GM12878 (cell line): ENCODE results near the gene FERMT3. TPM values are rescaled to one million over a fixed set of nuclear protein-coding genes. Genes with fewer than 3 reads are reported as not detected.

Source experiments
- ATAC-seq: fragments of 200-7000 bp; cut with Tn5 transposase; 3 replicates; pipeline ENCODE4 v1.9.1; 2020; ENCODE audit warnings: mild to moderate bottlenecking, moderate library complexity
- BruUV-seq: library from RNA; stranded (reverse); fragments of 400-500 nt; replicated peaks from 2 replicates; lab custom pipeline; 2021; lab: Mats Ljungman, UMichigan
- CTCF ChIA-PET: fragments of 300-600 bp; sonication (Branson Sonifier 250); formaldehyde crosslinking; extraction: SDS; loops from one replicate; lab custom pipeline; 2021; ENCODE audit warnings: inconsistent platforms; lab: Yijun Ruan, JAX
- POLR2A ChIA-PET: fragments of 350-600 bp; formaldehyde crosslinking; extraction: SDS; loops from one replicate; lab custom pipeline; 2021; ENCODE audit warnings: inconsistent platforms; lab: Charles Lee
- RAD21 ChIA-PET: fragments of 300-600 bp; sonication (Branson Sonifier 250); formaldehyde crosslinking; loops from one replicate; lab custom pipeline; 2023; ENCODE audit warnings: antibody characterized with exemption; ENCODE audit not compliant: unreplicated experiment; lab: Charles Lee
- SMC1A ChIA-PET: fragments of 300-600 bp; sonication (Branson Sonifier 250); formaldehyde crosslinking; loops from one replicate; lab custom pipeline; 2023; ENCODE audit not compliant: unreplicated experiment, uncharacterized antibody; lab: Charles Lee
- DNase-seq: peaks from one replicate; pipeline ENCODE4 v3.0.0-alpha.2; 2011; ENCODE audit warnings: low read depth, low spot score
- FAIRE-seq: peaks from 3 replicates; lab custom pipeline; 2011; peaks lifted over from hg19 to GRCh38; lab: Jason Lieb, UNC
- H2AFZ ChIP-seq: 2 replicates; pipeline ENCODE4 v1.6.0; 2011; ENCODE audit warnings: low read depth, low read length, control low read depth; ENCODE audit not compliant: control insufficient read depth
- H3K27ac ChIP-seq: 2 replicates; pipeline ENCODE4 v1.5.1; 2011; ENCODE audit warnings: control low read depth; ENCODE audit not compliant: control insufficient read depth, insufficient read depth
- H3K27me3 ChIP-seq, 2 experiments: replicated peaks in 1 of 2; 2 replicates each; pipeline versions ENCODE4 v1.6.0 to v1.6.1; 2011; ENCODE audit warnings: low read length in 1 of 2; ENCODE audit not compliant: control insufficient read depth in 2 of 2, insufficient read depth in 2 of 2
- H3K36me3 ChIP-seq, 2 experiments: 2 replicates each; pipeline ENCODE4 v1.5.1; 2011; ENCODE audit warnings: low read length in 1 of 2; ENCODE audit not compliant: control insufficient read depth in 2 of 2, insufficient read depth in 2 of 2
- H3K4me1 ChIP-seq: 2 replicates; pipeline ENCODE4 v1.6.1; 2011; ENCODE audit warnings: mild to moderate bottlenecking, low read length, moderate library complexity, mixed read lengths; ENCODE audit not compliant: control insufficient read depth, insufficient read depth
- H3K4me2 ChIP-seq: 2 replicates; pipeline ENCODE4 v1.6.0; 2011; ENCODE audit warnings: control low read depth; ENCODE audit not compliant: control insufficient read depth, insufficient read depth
- H3K4me3 ChIP-seq: fragments of 200-600 bp; sonication (generic); 2 replicates; pipeline ENCODE4 v1.5.1; 2016
- H3K79me2 ChIP-seq: 2 replicates; pipeline ENCODE4 v1.6.0; 2011; ENCODE audit warnings: low read length; ENCODE audit not compliant: control insufficient read depth, insufficient read depth
- H3K9ac ChIP-seq: 2 replicates; pipeline ENCODE4 v1.8.0; 2011; ENCODE audit warnings: low read length, control low read depth, mixed read lengths; ENCODE audit not compliant: control insufficient read depth, insufficient read depth
- H3K9me3 ChIP-seq: replicated peaks from 3 replicates; pipeline ENCODE4 v1.5.1; 2011; ENCODE audit warnings: mild to moderate bottlenecking, low read length; ENCODE audit not compliant: control insufficient read depth, insufficient read depth
- H4K20me1 ChIP-seq: 2 replicates; pipeline ENCODE4 v1.6.0; 2011; ENCODE audit not compliant: control insufficient read depth, insufficient read depth
- ATF7 ChIP-seq: fragments of 450-650 bp; IDR thresholded peaks from 2 replicates; pipeline ENCODE4 v1.6.1; 2016; ENCODE audit warnings: low read depth, mild to moderate bottlenecking
- STAT3 ChIP-seq: IDR thresholded peaks from 2 replicates; pipeline ENCODE4 v1.6.1; 2011; ENCODE audit warnings: low read depth, low read length, improper control_type of control experiment
- ZNF207 ChIP-seq: fragments of 450-650 bp; IDR thresholded peaks from 2 replicates; pipeline ENCODE4 v1.6.1; 2014; ENCODE audit warnings: antibody characterized with exemption, mild to moderate bottlenecking, borderline replicate concordance
- ZZZ3 ChIP-seq: IDR thresholded peaks from 2 replicates; pipeline ENCODE4 v1.6.1; 2011; ENCODE audit warnings: low read depth; ENCODE audit not compliant: control insufficient read depth, insufficient read length
- WGBS: methylation state at CpG from one replicate; pipeline ENCODE4 v1.1.6; 2016; ENCODE audit warnings: low lambda C conversion rate; ENCODE audit not compliant: insufficient replicate concordance, insufficient coverage; ENCODE audit errors: missing lambda C conversion rate; 5-methylcytosine and 5-hydroxymethylcytosine counted together
- in situ Hi-C: fragments of 300-500 bp; cut with MboI; formaldehyde crosslinking; loops from 9 replicates; pipeline ENCODE4 v1.14.3; 2018; ENCODE audit warnings: mixed read lengths
- intact Hi-C: fragments of 100-400 bp; cut with micrococcal nuclease; formaldehyde crosslinking; loops from one replicate; pipeline ENCODE4 v1.14.2; 2022; ENCODE audit not compliant: unreplicated experiment
- polyA plus RNA-seq, 11 experiments: library from polyadenylated mRNA; depleted of rRNA in 4 of 11; unstranded in 6 of 11; stranded (reverse) in 5 of 11; fragments of >200 nt; fragmentation: Nextera tagmentation in 4 of 11; fragmentation: Illumina TruSeq in 1 of 11; extraction: Ambion mirVana in 4 of 11; extraction: Trizol in 1 of 11; gene quantifications; 1 replicate in 1 of 11; 2 replicates in 10 of 11; pipeline versions ENCODE4 v1.2.1 to v1.2.3, GENCODE V29; 2011 to 2016; ENCODE audit warnings: inconsistent platforms in 2 of 11, missing spikeins in 2 of 11, low read depth in 1 of 11
- total RNA-seq, 4 experiments: library from RNA; depleted of rRNA in 3 of 4; stranded (reverse); fragments of >200 nt in 3 of 4; fragmentation: Illumina TruSeq in 1 of 4; extraction: Trizol in 1 of 4; gene quantifications; 2 replicates each; pipeline versions ENCODE4 v1.2.1 to v1.2.3, GENCODE V29; 2013 to 2021

The FERMT3 gene
- total and polyA plus RNA-seq, 10 of the 15 experiments (the other 5 are each of a cell fraction or from before 2014, with no cell fraction given): 2.0 to 211 (median 114) TPM

DNA sequence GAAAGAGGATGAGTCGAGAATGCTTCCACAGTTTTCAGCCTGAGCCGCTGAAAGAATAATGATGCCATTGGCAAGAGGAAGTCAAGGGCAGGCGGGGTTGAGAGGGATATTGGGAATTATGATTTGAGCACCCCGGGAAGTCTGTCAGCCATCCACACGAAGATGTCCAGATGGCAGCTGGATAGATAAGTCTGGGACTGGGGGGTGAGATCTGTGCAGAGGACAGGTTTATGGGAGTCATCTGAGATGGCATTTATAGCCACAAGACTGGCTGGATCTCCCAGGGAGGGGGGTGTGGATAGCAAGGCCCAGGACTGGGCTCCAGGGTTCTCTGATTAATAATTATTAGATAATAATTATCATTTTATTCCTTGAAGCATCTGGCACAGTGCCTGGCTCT lies 25.6 kb upstream of the FERMT3 start:
- DNase-seq: no peak
- no peak for ATAC-seq
- in situ Hi-C loops: no loop called here
- no TSS peak for BruUV-seq
- H3K79me2 ChIP-seq: peaks cover 22% of the 10 kb centered on the region
- no peak overlapping the region for H3K9ac ChIP-seq
- no peaks in the 10 kb centered on the region for H3K36me3 ChIP-seq
- peak overlapping the region; percentile 85; the same call in 1 of the 2 replicates for H3K4me2 ChIP-seq
- intact Hi-C loops: no loop called here
- no peak overlapping the region for H2AFZ ChIP-seq
- ChIA-PET RAD21 (interaction anchor here (0.8 to 1.6 kb wide), 2 partner anchors 16 to 24 kb away, joined by 3 to 8 read pairs; no protein-coding TSS in a partner anchor), SMC1A (no interaction called here), POLR2A (interaction anchor here (0.8 to 1.3 kb wide), 4 partner anchors 10 to 103 kb away, joined by 3 to 8 read pairs (median 3); partner anchors contain the start of genes FERMT3, NUDT22 and TRPT1), CTCF (interaction anchor here (1.1 to 1.7 kb wide), 5 partner anchors 11 to 174 kb away, joined by 3 to 4 read pairs (median 3); partner anchors contain the start of genes MACROD1 and PRDX5)
- no peaks in the 10 kb centered on the region for H3K9me3 ChIP-seq
- no peaks in the 10 kb centered on the region for H3K27me3 ChIP-seq
- WGBS: 98% methylated on average over 5 of the region's 5 CpGs
- no peak overlapping the region; the same call in 1 of the 2 replicates for H3K27ac ChIP-seq
- H3K4me1 ChIP-seq: peaks cover 28% of the 10 kb centered on the region
- TF ChIP-seq ATF7: no peak
- no peak for TF ChIP-seq ZNF207
- no peak for TF ChIP-seq ZZZ3
- no peak for TF ChIP-seq STAT3
- H3K4me3 ChIP-seq: no peak overlapping the region
- H4K20me1 ChIP-seq: peaks cover 3% of the 10 kb centered on the region; the same call in 1 of the 2 replicates
- no peak for FAIRE-seq
